IMR-90 (cell line): ENCODE results near the gene CHD3. TPM values are rescaled to one million over a fixed set of nuclear protein-coding genes. Genes with fewer than 3 reads are reported as not detected.
"Not testable (repeated sequence)": the region's sequence is repeated elsewhere in the genome, so short reads cannot be mapped to it uniquely, and the experiment has no call there.

Experiments used
- ATAC-seq: fragments of 200-7000 bp; cut with Tn5 transposase; 2 replicates; pipeline ENCODE4 v1.9.1; 2020; ENCODE audit warnings: low read depth, mild to moderate bottlenecking, moderate library complexity
- BruUV-seq: library from RNA; stranded (reverse); fragments of 400-500 nt; replicated peaks from 2 replicates; lab custom pipeline; 2021; lab: Mats Ljungman, UMichigan
- CTCF ChIA-PET: fragments of 300-600 bp; formaldehyde crosslinking; extraction: SDS; loops from one replicate; lab custom pipeline; 2021; ENCODE audit warnings: antibody characterized with exemption; lab: Yijun Ruan, JAX
- POLR2A ChIA-PET: fragments of 300-600 bp; sonication (Branson Sonifier 250); formaldehyde crosslinking; loops from one replicate; lab custom pipeline; 2022; ENCODE audit warnings: antibody characterized with exemption; ENCODE audit not compliant: unreplicated experiment; lab: Charles Lee
- DNase-seq: peaks from one replicate; pipeline ENCODE4 v3.0.0; 2013
- H2AFZ ChIP-seq: replicated peaks from 2 replicates; pipeline ENCODE3; 2013; ENCODE audit warnings: low read length, mild to moderate bottlenecking; ENCODE audit not compliant: poor library complexity
- H2AK5ac ChIP-seq: 2 replicates; pipeline ENCODE4 v1.6.1; 2013; ENCODE audit warnings: low read depth, low read length, inconsistent platforms
- H2AK9ac ChIP-seq: replicated peaks from 2 replicates; pipeline ENCODE3; 2013; ENCODE audit warnings: mild to moderate bottlenecking, low read depth, low read length, moderate library complexity; ENCODE audit not compliant: poor library complexity
- H2BK120ac ChIP-seq: 2 replicates; pipeline ENCODE4 v1.6.1; 2013; ENCODE audit warnings: low read depth, low read length, inconsistent platforms
- H2BK15ac ChIP-seq: 3 replicates; pipeline ENCODE4 v1.6.1; 2013; ENCODE audit warnings: low read depth, low read length, inconsistent platforms
- H2BK20ac ChIP-seq: 2 replicates; pipeline ENCODE4 v1.6.1; 2013; ENCODE audit warnings: low read depth, mild to moderate bottlenecking, inconsistent platforms, low read length, moderate library complexity
- H2BK5ac ChIP-seq: 2 replicates; pipeline ENCODE4 v1.6.1; 2013; ENCODE audit warnings: mild to moderate bottlenecking, low read depth, low read length, inconsistent platforms; ENCODE audit not compliant: poor library complexity, severe bottlenecking
- H3K14ac ChIP-seq: replicated peaks from 2 replicates; pipeline ENCODE4 v1.6.1; 2013; ENCODE audit warnings: low read depth, low read length, inconsistent platforms
- H3K18ac ChIP-seq: 2 replicates; pipeline ENCODE4 v1.6.1; 2013; ENCODE audit warnings: low read depth, low read length, control low read depth
- H3K23ac ChIP-seq: 2 replicates; pipeline ENCODE4 v1.6.1; 2013; ENCODE audit warnings: low read depth, low read length, inconsistent platforms
- H3K27ac ChIP-seq: 2 replicates; pipeline ENCODE4 v1.5.1; 2013; ENCODE audit warnings: mild to moderate bottlenecking, control low read depth, low read length; ENCODE audit not compliant: insufficient read depth
- H3K27me3 ChIP-seq: 2 replicates; pipeline ENCODE4 v1.6.1; 2013; ENCODE audit warnings: low read length; ENCODE audit not compliant: control insufficient read depth, insufficient read depth
- H3K36me3 ChIP-seq: 2 replicates; pipeline ENCODE4 v1.6.1; 2013; ENCODE audit warnings: low read length, mixed read lengths; ENCODE audit not compliant: control insufficient read depth, insufficient read depth
- H3K4ac ChIP-seq: 2 replicates; pipeline ENCODE4 v1.6.1; 2013; ENCODE audit warnings: low read depth, low read length, inconsistent platforms
- H3K4me1 ChIP-seq: 2 replicates; pipeline ENCODE4 v1.6.1; 2013; ENCODE audit warnings: low read length, mixed read lengths; ENCODE audit not compliant: control insufficient read depth, insufficient read depth
- H3K4me2 ChIP-seq: 2 replicates; pipeline ENCODE4 v1.6.1; 2013; ENCODE audit warnings: low read depth, mild to moderate bottlenecking, control low read depth, low read length, moderate library complexity
- H3K4me3 ChIP-seq: 2 replicates; pipeline ENCODE4 v1.5.1; 2013; ENCODE audit warnings: low read depth, mild to moderate bottlenecking, control low read depth, low read length, moderate library complexity; ENCODE audit not compliant: insufficient read depth
- H3K56ac ChIP-seq: 2 replicates; pipeline ENCODE4 v1.6.1; 2013; ENCODE audit warnings: low read length, inconsistent platforms; ENCODE audit not compliant: insufficient read depth; ENCODE audit errors: extremely low read depth
- H3K79me1 ChIP-seq, 2 experiments: 2 replicates each; pipeline ENCODE4 v1.6.1; 2013; ENCODE audit warnings: low read length in 2 of 2, inconsistent platforms in 1 of 2, low read depth in 1 of 2
- H3K9ac ChIP-seq: 2 replicates; pipeline ENCODE4 v1.6.1; 2013; ENCODE audit warnings: low read depth, low read length, control low read depth
- H3K9me1 ChIP-seq: 2 replicates; pipeline ENCODE4 v1.6.1; 2013; ENCODE audit warnings: low read length, inconsistent platforms; ENCODE audit not compliant: insufficient read depth
- H3K9me3 ChIP-seq: 2 replicates; pipeline ENCODE4 v1.6.1; 2013; ENCODE audit warnings: low read length; ENCODE audit not compliant: control insufficient read depth, insufficient read depth
- H4K20me1 ChIP-seq: 2 replicates; pipeline ENCODE4 v1.6.1; 2013; ENCODE audit warnings: low read length, inconsistent platforms; ENCODE audit not compliant: insufficient read depth
- H4K5ac ChIP-seq: 2 replicates; pipeline ENCODE4 v1.6.1; 2013; ENCODE audit warnings: mild to moderate bottlenecking, low read depth, low read length, control low read depth
- H4K8ac ChIP-seq, 2 experiments: 2 replicates each; pipeline ENCODE4 v1.6.1; 2013; ENCODE audit warnings: low read depth in 2 of 2, low read length in 2 of 2, control low read depth in 1 of 2, inconsistent platforms in 1 of 2
- H4K91ac ChIP-seq: 2 replicates; pipeline ENCODE4 v1.6.1; 2013; ENCODE audit warnings: low read depth, low read length, inconsistent platforms; ENCODE audit not compliant: insufficient read depth
- WGBS, 2 experiments: methylation state at CpG; one replicate each; pipeline versions ENCODE4 v1.1.5 to v1.1.7; 2013; ENCODE audit warnings: missing lambda C conversion rate in 2 of 2; ENCODE audit not compliant: insufficient read length in 1 of 2; ENCODE audit errors: extremely low coverage in 2 of 2; 5-methylcytosine and 5-hydroxymethylcytosine counted together
- dilution Hi-C: fragments of 300-500 bp; cut with HindIII; formaldehyde crosslinking; loops from one replicate; pipeline ENCODE4 v1.14.3; 2018; ENCODE audit warnings: low sequenced_read_pairs; ENCODE audit not compliant: unreplicated experiment
- in situ Hi-C: fragments of 300-500 bp; cut with MboI; formaldehyde crosslinking; loops from 3 replicates; pipeline ENCODE4 v1.14.3; 2019; ENCODE audit warnings: low sequenced_read_pairs, inconsistent platforms, mixed read lengths
- intact Hi-C: fragments of 100-400 bp; cut with micrococcal nuclease; formaldehyde crosslinking; loops from 2 replicates; pipeline ENCODE4 v1.10.0; 2022
- polyA plus RNA-seq, 3 experiments: library from polyadenylated mRNA; depleted of rRNA; stranded (reverse); fragments of >200 nt; gene quantifications; 2 replicates each; pipeline ENCODE4 v1.2.3, GENCODE V29; 2012; ENCODE audit warnings: low replicate concordance in 1 of 3
- total RNA-seq: library from RNA; depleted of rRNA; stranded (reverse); fragments of >200 nt; gene quantifications from 2 replicates; pipeline ENCODE4 v1.2.3, GENCODE V29; 2012

The CHD3 gene
- total and polyA plus RNA-seq, 2 of the 4 experiments (the other 2 are of a cell fraction), result 65.4 to 78.1 TPM

GRCh38 chr17:7953266-7953665 lies 64.7 kb downstream of the CHD3 start:
- H4K20me1 ChIP-seq, H2BK5ac ChIP-seq, H3K9me1 ChIP-seq, CTCF ChIA-PET, POLR2A ChIA-PET, H2AK9ac ChIP-seq, BruUV-seq, H4K91ac ChIP-seq, H3K27me3 ChIP-seq, H3K79me1 ChIP-seq, H3K36me3 ChIP-seq, H3K9me3 ChIP-seq, H2BK20ac ChIP-seq, H3K4ac ChIP-seq, H2AK5ac ChIP-seq, in situ Hi-C loops, H3K18ac ChIP-seq, intact Hi-C loops, H3K23ac ChIP-seq, H2BK120ac ChIP-seq, DNase-seq, ATAC-seq, H3K4me3 ChIP-seq, dilution Hi-C loops, H3K4me1 ChIP-seq, H3K27ac ChIP-seq, H2BK15ac ChIP-seq, H4K5ac ChIP-seq, H4K8ac ChIP-seq, H3K56ac ChIP-seq, H3K14ac ChIP-seq, H2AFZ ChIP-seq, H3K9ac ChIP-seq, H3K4me2 ChIP-seq: not testable (repeated sequence)
- 94% methylated on average over 6 of the region's 13 CpGs; no CpG with 5 or more reads in 1 of the 2 experiments for WGBS, 2 experiments
